ENCODE data around the gene GCSAM. TPM values are rescaled to one million over a fixed set of nuclear protein-coding genes. Genes with fewer than 3 reads are reported as not detected.

Gene GCSAM
- total and polyA plus RNA-seq, 2 donors (not counting 3 experiments of a cell fraction or from before 2014, with no cell fraction given) = not detected

GRCh38 chr3:112117415-112117814 lies 15.6 kb downstream of the GCSAM start:
- H3K9me1 ChIP-seq (replicated peaks; ENCODE audit: control insufficient read depth, extremely low read depth, insufficient read depth, low read length) = no peaks in the 10 kb centered on the region

More at GRCh38 chr3:112117415-112117814, 15.6 kb downstream of the GCSAM start:
- no peaks in the 10 kb centered on the region for H3K27me3 ChIP-seq (ENCODE audit: control insufficient read depth in 2 of 2, insufficient read depth in 2 of 2, low read length in 2 of 2)
- H3K27ac ChIP-seq (ENCODE audit: insufficient read depth, low read depth, low read length) = no peak overlapping the region
- H2AFZ ChIP-seq (ENCODE audit: low read depth, low read length) = no peak overlapping the region
- DNase-seq (ENCODE audit: low read depth, low spot score) = no peak
- intact Hi-C loops (cut with micrococcal nuclease) = loop anchor here (10.0 kb wide), 2 partner anchors 207 to 317 kb away; no protein-coding TSS in a partner anchor
- no peaks in the 10 kb centered on the region for H4K20me1 ChIP-seq (replicated peaks; ENCODE audit: control insufficient read depth, extremely low read depth, insufficient read depth, low read length)
- no peak overlapping the region for H3K9ac ChIP-seq (replicated peaks; ENCODE audit: extremely low read depth, insufficient read depth, low read length)
- no peak for FAIRE-seq
- ChIA-PET POLR2A (interaction anchor here (0.6 kb wide), 1 partner anchor 1721 kb away, joined by 3 read pairs; the partner anchor contains the start of gene GRAMD1C), CTCF (interaction anchor here (0.9 to 1.8 kb wide), 3 partner anchors 12 to 403 kb away, joined by 3 to 5 read pairs (median 3); no protein-coding TSS in a partner anchor)
- H3K4me2 ChIP-seq (ENCODE audit: insufficient read depth, low read length) = no peak overlapping the region
- H3K79me2 ChIP-seq (ENCODE audit: control insufficient read depth, insufficient read depth, low read length) = no peaks in the 10 kb centered on the region
- no peak for TF ChIP-seq POLR2AphosphoS5 (IDR thresholded peaks at IDR 0.05; ENCODE audit: insufficient read depth, low read depth, low read length)
- TF ChIP-seq CTCF (IDR thresholded peaks at IDR 0.05; ENCODE audit: extremely low read depth in 1 of 2, insufficient read depth in 1 of 2, low read depth in 1 of 2, low read length in 2 of 2) = no peak
- TF ChIP-seq GATA2 (IDR thresholded peaks at IDR 0.05; ENCODE audit: insufficient read depth, insufficient read length, low read depth, low read length) = no peak
- no peak for TF ChIP-seq FOS (IDR thresholded peaks at IDR 0.05; ENCODE audit: borderline replicate concordance, insufficient read depth, low read length)
- TF ChIP-seq POLR2A (IDR thresholded peaks at IDR 0.05; ENCODE audit: low read depth, low read length) = no peak
- no peak for TF ChIP-seq EZH2 (IDR thresholded peaks at IDR 0.05; ENCODE audit: borderline replicate concordance, low read depth, low read length, severe bottlenecking)
- no peak for TF ChIP-seq MAX (IDR thresholded peaks at IDR 0.05; ENCODE audit: insufficient read depth, insufficient read length)
- no peak for TF ChIP-seq MYC (IDR thresholded peaks at IDR 0.05; ENCODE audit: low read depth, low read length)
- TF ChIP-seq JUN (IDR thresholded peaks at IDR 0.05; ENCODE audit: borderline replicate concordance, insufficient read depth, insufficient read length, low read depth) = no peak
- H3K4me1 ChIP-seq (ENCODE audit: control insufficient read depth, extremely low read depth, insufficient read depth, low read length) = peaks cover 7% of the 10 kb centered on the region
- dilution Hi-C loops (cut with MboI; ENCODE audit: extremely low pct_ligation_motif_present, low sequenced_read_pairs) = no loop called here
- H3K36me3 ChIP-seq (ENCODE audit: control insufficient read depth in 2 of 2, extremely low read depth in 1 of 2, insufficient read depth in 2 of 2, low read length in 2 of 2) = no peaks in the 10 kb centered on the region
- no peaks in the 10 kb centered on the region for H3K9me3 ChIP-seq (replicated peaks; ENCODE audit: control insufficient read depth, insufficient read depth, low read length)
- no peak overlapping the region for H3K4me3 ChIP-seq (replicated peaks in 1 of 3; ENCODE audit: insufficient read depth in 1 of 3, low read depth in 1 of 3, low read length in 3 of 3)
- BruUV-seq (replicated peaks) = no TSS peak

Measured in endothelial cell of umbilical vein (primary cell).